SK-N-MC (cell line): ENCODE results near the gene HSD17B10.
A peak's percentile ranks its signal among the peaks of the same experiment; 100 is the strongest.
"Not testable (repeated sequence)": the region's sequence is repeated elsewhere in the genome, so short reads cannot be mapped to it uniquely, and the experiment has no call there.

Experiments
- DNase-seq: peaks from one replicate; pipeline ENCODE4 v3.0.0-alpha.2; 2011; ENCODE audit warnings: low read depth, low spot score
- H3K27ac ChIP-seq: fragments of 200-600 bp; sonication (generic); 2 replicates; pipeline ENCODE4 v1.5.1; 2016; ENCODE audit warnings: mixed run types
- H3K36me3 ChIP-seq: fragments of 200-600 bp; sonication (generic); 2 replicates; pipeline ENCODE4 v1.6.1; 2017; ENCODE audit warnings: antibody characterized with exemption, low read length, mixed read lengths; ENCODE audit not compliant: insufficient read depth
- H3K4me3 ChIP-seq: fragments of 200-600 bp; sonication (generic); 2 replicates; pipeline ENCODE4 v1.5.1; 2016
- H3K9ac ChIP-seq: fragments of 200-600 bp; sonication (generic); 2 replicates; pipeline ENCODE4 v1.8.0; 2017; ENCODE audit warnings: mixed run types, mixed read lengths; ENCODE audit not compliant: insufficient read length
- H3K9me3 ChIP-seq: fragments of 200-600 bp; sonication (generic); 2 replicates; pipeline ENCODE4 v1.6.1; 2017; ENCODE audit warnings: low read depth, mild to moderate bottlenecking, antibody characterized with exemption, low read length, moderate library complexity, mixed read lengths
- EZH2 ChIP-seq: fragments of 200-600 bp; sonication (generic); IDR thresholded peaks from one replicate; pipeline ENCODE4 v1.6.1; 2017; ENCODE audit warnings: antibody characterized with exemption
- FOXP2 ChIP-seq: optimal IDR thresholded peaks from 2 replicates; pipeline ENCODE3; 2011; ENCODE audit warnings: mild to moderate bottlenecking, moderate library complexity; ENCODE audit not compliant: insufficient read depth; ENCODE audit errors: extremely low read length, control extremely low read depth
- POLR2AphosphoS5 ChIP-seq: IDR thresholded peaks from 2 replicates; pipeline ENCODE4 v1.6.1; 2012; ENCODE audit warnings: mild to moderate bottlenecking, low read depth, low read length, borderline replicate concordance

Gene HSD17B10

DNA sequence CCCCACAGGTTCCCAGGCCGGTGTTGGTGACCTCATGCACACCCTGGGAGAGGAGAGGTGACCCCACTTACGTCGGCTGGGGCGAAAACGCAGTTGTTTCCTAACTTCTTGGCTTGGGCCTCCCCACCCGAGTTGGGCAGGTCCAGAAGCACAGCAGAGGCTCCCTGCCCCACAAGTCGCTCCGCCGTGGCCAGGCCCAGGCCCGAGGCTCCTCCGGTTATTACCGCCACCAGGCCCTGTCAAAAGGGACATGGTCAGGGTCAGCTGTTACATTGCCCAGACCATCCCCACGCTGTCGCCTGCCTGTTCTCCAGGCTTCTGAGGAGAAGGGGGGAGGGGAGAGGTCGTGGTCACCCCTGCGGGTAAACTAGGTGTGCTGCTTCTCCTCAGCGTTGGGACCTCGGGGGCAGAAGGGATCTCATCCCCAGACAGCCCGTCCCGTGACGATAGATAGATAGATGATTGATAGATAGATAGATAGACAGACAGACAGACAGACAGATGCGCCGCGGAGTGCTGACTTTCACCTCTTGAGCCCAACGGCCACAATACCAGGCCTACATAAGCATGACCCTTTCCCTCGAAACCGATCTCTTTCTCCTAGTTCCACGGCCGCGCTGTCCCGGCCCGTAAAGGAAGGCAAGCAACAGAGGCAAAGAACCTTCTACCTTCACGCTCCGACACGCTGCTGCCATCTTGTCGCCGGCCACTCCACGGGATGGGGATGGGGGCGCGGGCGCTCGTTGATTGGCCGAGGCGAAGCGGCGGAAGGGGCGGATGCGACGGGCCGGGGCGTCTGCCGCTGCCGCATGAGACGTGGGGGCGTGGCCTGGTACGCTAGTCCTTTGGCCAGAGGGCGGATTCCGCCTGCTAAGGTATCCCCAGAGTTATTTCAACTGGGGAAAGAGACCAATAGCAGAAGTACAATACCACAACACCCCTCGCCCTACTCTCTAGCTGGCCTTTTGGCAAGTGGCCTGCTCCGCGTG is at the start of gene HSD17B10:
Gene HSD17B10 (minus strand): TSS at position 720 of the 989 bp plus-strand sequence. CDS start 25 bp downstream, at position 695.
- TF ChIP-seq EZH2 (no peak), POLR2AphosphoS5 (peak; percentile 78; the same call in 1 of the 2 replicates), FOXP2 (no peak)
- Histone ChIP-seq H3K27ac (no peak within 1 kb of the TSS), H3K36me3 (no peaks in the 10 kb centered on the region; the same call in 1 of the 2 replicates), H3K9ac (peak within 1 kb of the TSS; percentile 75), H3K4me3 (peak within 1 kb of the TSS; percentile 77), H3K9me3 (no peaks in the 10 kb centered on the region)
- no peak for DNase-seq

DNA sequence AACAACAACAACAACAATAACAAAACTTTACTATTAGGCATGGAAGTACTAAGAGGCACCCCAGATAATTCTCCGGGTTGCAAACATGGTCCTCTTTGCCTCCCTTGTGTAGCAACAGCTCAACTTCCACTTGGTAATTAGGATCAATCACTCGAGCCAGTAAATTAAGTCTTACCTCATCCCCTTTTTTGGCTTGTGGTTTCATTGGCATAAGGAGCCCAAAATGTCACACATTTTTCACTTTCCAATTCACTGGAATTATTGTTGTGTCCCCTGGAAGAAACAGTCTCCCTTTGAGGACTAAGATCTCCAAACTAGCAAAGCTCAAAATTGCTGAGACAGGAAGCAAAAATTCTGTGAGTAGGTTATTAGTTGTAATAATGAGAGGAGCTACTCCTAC is 49.2 kb upstream of the HSD17B10 start:
- TF ChIP-seq POLR2AphosphoS5 (no peak), FOXP2 (no peak)
- H3K9ac ChIP-seq: no peak overlapping the region
- no peak overlapping the region for H3K4me3 ChIP-seq
- no peaks in the 10 kb centered on the region for H3K9me3 ChIP-seq
- no peak for DNase-seq
- no peaks in the 10 kb centered on the region for H3K36me3 ChIP-seq
- no peak overlapping the region for H3K27ac ChIP-seq

DNA sequence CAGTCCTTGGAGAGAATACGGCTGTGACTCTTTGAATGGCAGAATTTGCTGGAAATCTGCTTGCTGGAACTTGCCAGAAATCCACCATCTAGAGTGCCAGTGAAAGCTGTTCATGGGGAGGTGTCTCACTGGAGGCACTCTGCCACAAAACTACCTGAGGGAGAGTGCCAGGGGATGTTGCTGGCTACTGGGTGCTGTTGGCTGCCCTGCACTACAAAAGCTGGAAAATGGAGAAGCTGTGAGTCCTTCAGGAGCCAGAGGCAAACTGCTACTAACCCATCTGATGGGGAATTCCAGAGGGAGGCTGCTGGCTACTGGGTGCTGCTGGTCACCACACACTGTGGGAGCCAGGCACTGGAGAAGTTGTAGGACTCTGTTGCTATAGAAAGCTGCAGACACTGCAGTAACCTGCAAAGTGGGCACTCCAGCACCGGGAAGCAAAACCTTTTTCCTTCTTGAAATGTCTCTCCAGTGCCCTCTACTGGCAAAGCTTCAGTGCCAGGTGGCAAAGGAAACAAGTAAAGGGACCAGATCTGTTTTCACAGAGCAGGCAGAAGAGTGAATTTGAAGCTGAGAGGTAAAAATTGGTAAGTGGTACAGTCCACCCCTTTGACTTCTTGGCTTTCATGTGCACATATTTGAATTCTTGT is 47.8 kb upstream of the HSD17B10 start:
- peak; percentile 28 for DNase-seq
- Histone ChIP-seq H3K36me3 (no peaks in the 10 kb centered on the region), H3K9ac (no peak overlapping the region), H3K4me3 (0 out of 2 replicates have a peak overlapping the region, but pooled peaks have one; percentile 22), H3K27ac (no peak overlapping the region), H3K9me3 (no peaks in the 10 kb centered on the region)
- TF ChIP-seq POLR2AphosphoS5: no peak
- TF ChIP-seq EZH2: no peak
- TF ChIP-seq FOXP2: no peak

DNA sequence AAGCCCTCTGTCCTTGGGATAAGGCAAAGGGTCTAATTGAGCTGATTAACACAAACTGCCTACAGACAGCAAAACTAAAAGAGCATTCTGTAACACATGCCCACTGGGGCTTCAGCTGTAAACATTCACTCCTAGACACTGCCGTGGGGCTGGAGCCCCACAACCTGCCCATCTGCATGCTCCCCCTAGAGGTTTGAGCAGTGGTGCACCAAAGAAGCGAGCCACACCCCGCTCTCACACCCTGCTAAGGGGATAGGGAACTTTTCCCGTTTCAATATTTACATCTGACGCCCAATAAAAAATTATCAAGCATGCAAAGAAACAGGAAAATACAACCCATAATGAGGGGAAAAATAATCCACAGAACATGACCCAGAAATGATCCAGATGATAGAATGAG is 46.9 kb upstream of the HSD17B10 start:
- Histone ChIP-seq H3K9ac (no peak overlapping the region), H3K27ac (no peak overlapping the region), H3K36me3 (no peaks in the 10 kb centered on the region), H3K9me3 (no peaks in the 10 kb centered on the region), H3K4me3 (no peak overlapping the region)
- TF ChIP-seq FOXP2 (no peak), EZH2 (no peak), POLR2AphosphoS5 (no peak)
- DNase-seq: no peak

DNA sequence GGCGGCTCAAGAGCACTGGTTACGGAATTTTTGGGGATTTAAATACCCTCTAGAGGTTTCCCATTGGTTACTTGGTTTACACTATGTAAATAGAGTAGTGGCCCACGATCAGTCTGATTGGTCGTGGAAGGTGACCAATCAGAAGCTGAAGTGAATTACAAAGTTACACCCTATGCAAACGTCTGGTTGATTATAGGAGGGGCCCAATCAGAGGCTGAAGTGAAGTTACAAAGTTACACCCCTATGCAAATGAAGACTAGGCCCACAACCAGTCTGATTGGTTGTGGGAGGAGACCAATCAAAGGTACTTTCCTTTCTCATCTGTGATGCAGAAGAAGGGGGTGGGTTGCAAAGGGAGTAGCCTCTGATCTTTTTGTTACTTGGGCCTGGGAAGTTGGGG is 45.1 kb upstream of the HSD17B10 start:
- no peaks in the 10 kb centered on the region for H3K9me3 ChIP-seq
- no peaks in the 10 kb centered on the region for H3K36me3 ChIP-seq
- H3K9ac ChIP-seq: no peak overlapping the region
- H3K27ac ChIP-seq: no peak overlapping the region
- H3K4me3 ChIP-seq: no peak overlapping the region
- no peak for TF ChIP-seq EZH2
- TF ChIP-seq FOXP2: no peak
- no peak for TF ChIP-seq POLR2AphosphoS5
- DNase-seq: no peak

DNA sequence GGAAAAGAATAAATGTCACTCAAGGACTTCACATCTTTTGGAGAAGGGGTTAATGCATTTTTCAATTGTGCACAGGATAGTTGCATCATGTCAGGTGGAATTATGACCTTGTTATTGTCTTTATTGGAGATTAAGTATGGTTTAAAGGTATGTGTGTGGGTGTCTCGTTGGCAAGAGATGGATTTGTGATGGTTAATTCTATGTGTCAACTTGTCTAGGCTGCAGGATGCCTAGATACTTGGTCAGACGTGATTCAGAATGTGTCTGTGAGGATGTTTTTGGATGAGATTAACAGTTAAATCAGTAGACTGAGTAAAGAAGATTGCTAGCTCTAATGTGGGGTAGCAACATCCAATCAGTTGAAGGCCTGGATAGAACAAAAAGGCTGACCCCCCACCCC is 42.2 kb upstream of the HSD17B10 start:
- H3K27ac ChIP-seq: no peak overlapping the region
- H3K9me3 ChIP-seq: no peaks in the 10 kb centered on the region
- no peak overlapping the region for H3K9ac ChIP-seq
- DNase-seq: no peak
- H3K4me3 ChIP-seq: no peak overlapping the region
- H3K36me3 ChIP-seq: no peaks in the 10 kb centered on the region
- no peak for TF ChIP-seq FOXP2

DNA sequence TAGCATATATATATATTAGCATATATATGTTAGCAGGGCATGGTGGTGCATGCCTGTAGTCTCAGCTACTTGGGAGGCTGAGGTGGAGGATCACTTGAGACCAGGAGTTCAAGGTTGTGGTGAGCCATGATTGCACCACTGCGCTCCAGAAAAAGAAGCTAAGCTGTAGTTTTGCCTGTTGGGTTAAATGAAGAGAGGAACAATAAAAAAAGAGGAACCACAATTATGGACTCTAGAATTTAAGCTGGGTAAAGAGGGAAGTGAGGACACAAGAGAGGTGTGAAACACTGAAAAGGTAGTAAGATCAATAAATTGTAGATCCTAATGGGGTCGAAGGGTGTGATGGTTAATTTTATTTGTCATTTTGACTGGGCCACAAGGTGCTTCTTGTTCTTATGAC is 40.5 kb upstream of the HSD17B10 start:
- no peaks in the 10 kb centered on the region for H3K36me3 ChIP-seq
- no peaks in the 10 kb centered on the region for H3K9me3 ChIP-seq
- TF ChIP-seq POLR2AphosphoS5 (no peak), FOXP2 (no peak), EZH2 (no peak)
- no peak overlapping the region for H3K9ac ChIP-seq
- H3K4me3 ChIP-seq: no peak overlapping the region
- H3K27ac ChIP-seq: no peak overlapping the region
- no peak for DNase-seq

DNA sequence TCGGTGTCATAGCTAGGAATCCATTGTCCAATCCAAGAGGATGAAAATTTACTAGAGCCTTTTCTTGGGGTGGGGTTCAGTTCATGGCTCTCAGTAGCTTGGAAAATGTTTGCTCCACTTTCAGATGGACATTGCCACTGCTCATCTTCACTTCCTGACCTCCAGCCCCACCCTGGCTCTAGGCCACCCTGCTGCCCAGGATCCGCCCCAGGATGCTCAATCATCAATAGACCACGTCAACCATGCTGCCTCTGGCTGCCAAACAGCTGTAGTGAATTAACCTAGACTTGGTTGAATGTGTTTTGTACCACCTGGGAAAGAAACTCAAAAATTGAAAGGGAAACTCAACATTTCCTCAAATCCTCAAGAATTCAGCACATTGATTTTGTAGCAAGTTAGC is 37.2 kb upstream of the HSD17B10 start:
- Histone ChIP-seq H3K9me3 (no peaks in the 10 kb centered on the region), H3K9ac (no peak overlapping the region), H3K4me3 (no peak overlapping the region), H3K27ac (no peak overlapping the region), H3K36me3 (no peaks in the 10 kb centered on the region)
- no peak for DNase-seq
- TF ChIP-seq EZH2 (no peak), POLR2AphosphoS5 (no peak), FOXP2 (no peak)

DNA sequence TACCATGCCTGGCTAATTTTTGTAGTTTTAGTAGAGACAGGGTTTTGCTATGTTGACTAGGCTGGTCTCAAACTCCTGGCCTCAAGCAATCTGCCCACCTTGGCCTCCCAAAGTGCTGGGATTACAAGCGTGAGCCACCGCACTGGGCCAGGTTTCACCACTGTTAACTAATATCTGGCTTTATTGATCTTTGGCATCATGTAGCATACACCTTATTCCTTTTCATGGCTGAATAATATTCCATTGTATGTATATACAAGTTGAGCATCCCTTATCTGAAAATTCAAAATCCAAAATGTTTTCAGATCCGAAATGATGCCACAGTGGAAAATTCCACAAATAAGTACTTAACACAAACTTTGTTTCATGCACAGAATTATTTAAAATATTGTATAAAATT is 34.5 kb upstream of the HSD17B10 start:
- H3K4me3 ChIP-seq, H3K27ac ChIP-seq, H3K36me3 ChIP-seq, H3K9ac ChIP-seq, DNase-seq, H3K9me3 ChIP-seq: not testable (repeated sequence)
